Caki2 (cell line): ENCODE measurements around the gene FAM204A. TPM values are rescaled to one million over a fixed set of nuclear protein-coding genes. Genes with fewer than 3 reads are reported as not detected.

Experiments used
- DNase-seq: peaks from one replicate; pipeline ENCODE4 v3.0.0-alpha.2; 2015; ENCODE audit warnings: low read depth
- in situ Hi-C: cut with HindIII; loops from 2 replicates; pipeline ENCODE4 v1.10.0; 2016; ENCODE audit warnings: low sequenced_read_pairs, low pct_unique_long_range_greater_than_20kb, mixed read lengths
- total RNA-seq: library from RNA; depleted of rRNA; stranded (reverse); fragments of >200 nt; shearing (Covaris generic); gene quantifications from 2 replicates; pipeline ENCODE4 v1.2.3, GENCODE V29; 2014; ENCODE audit warnings: low replicate concordance; rRNA removed

Gene FAM204A
- total RNA-seq, result 49.6 and 79.3 TPM in 2 replicates

- DNase-seq, result peak; percentile 89
- in situ Hi-C loops, result no loop called here
Measured at GRCh38 chr10:118341791-118342637, at the start of gene FAM204A. Gene FAM204A, minus strand, starts transcription at chr10:118342324. Its CDS starts 5,909 bp downstream, at chr10:118336415.

- DNase-seq, result no peak
- in situ Hi-C loops, result no loop called here
Measured at GRCh38 chr10:118383699-118384098, 41.6 kb upstream of the FAM204A start.

- in situ Hi-C loops, result no loop called here
- DNase-seq, result no peak
Measured at GRCh38 chr10:118383063-118383689, 41.1 kb upstream of the FAM204A start.

- DNase-seq, result no peak
- in situ Hi-C loops, result no loop called here
Measured at GRCh38 chr10:118374404-118374803, 32.3 kb upstream of the FAM204A start.

GRCh38 chr10:118373786-118374185 is 31.7 kb upstream of the FAM204A start:
- in situ Hi-C loops, result no loop called here
- peak; percentile 35 for DNase-seq

- in situ Hi-C loops, result no loop called here
- no peak for DNase-seq
Measured at GRCh38 chr10:118370499-118370898, 28.4 kb upstream of the FAM204A start.

- in situ Hi-C loops, result no loop called here
- no peak for DNase-seq
Measured at GRCh38 chr10:118369641-118370205, 27.6 kb upstream of the FAM204A start.

- in situ Hi-C loops, result no loop called here
- no peak for DNase-seq
Measured at GRCh38 chr10:118365702-118366101, 23.6 kb upstream of the FAM204A start.

- in situ Hi-C loops, result no loop called here
Measured at GRCh38 chr10:118362103-118362502, 20.0 kb upstream of the FAM204A start.

GRCh38 chr10:118358327-118358726 is 16.2 kb upstream of the FAM204A start:
- in situ Hi-C loops, result no loop called here
- no peak for DNase-seq

More at GRCh38 chr10:118362103-118362502, 20.0 kb upstream of the FAM204A start:
- DNase-seq, result no peak

- no peak for DNase-seq
- in situ Hi-C loops, result no loop called here
Measured at GRCh38 chr10:118357841-118358240, 15.7 kb upstream of the FAM204A start.

GRCh38 chr10:118356628-118357027 is 14.5 kb upstream of the FAM204A start:
- DNase-seq, result no peak
- in situ Hi-C loops, result no loop called here

GRCh38 chr10:118355234-118355633 is 13.1 kb upstream of the FAM204A start:
- no peak for DNase-seq
- in situ Hi-C loops, result no loop called here

- in situ Hi-C loops, result no loop called here
- DNase-seq, result no peak
Measured at GRCh38 chr10:118349235-118349634, 7.1 kb upstream of the FAM204A start.

GRCh38 chr10:118343549-118343948 is 1.4 kb upstream of the FAM204A start:
- DNase-seq, result no peak
- in situ Hi-C loops, result no loop called here

- in situ Hi-C loops, result no loop called here
- no peak for DNase-seq
Measured at GRCh38 chr10:118343115-118343514, 991 bp upstream of the FAM204A start.

- no peak for DNase-seq
- in situ Hi-C loops, result no loop called here
Measured at GRCh38 chr10:118342638-118343020, 505 bp upstream of the FAM204A start.

GRCh38 chr10:118340486-118340885 is 1.6 kb downstream of the FAM204A start:
- in situ Hi-C loops, result no loop called here
- no peak for DNase-seq

GRCh38 chr10:118339111-118339510 is 3.0 kb downstream of the FAM204A start:
- in situ Hi-C loops, result no loop called here
- no peak for DNase-seq
